ENCODE measurements around the gene CHPF. TPM values are rescaled to one million over a fixed set of nuclear protein-coding genes. Genes with fewer than 3 reads are reported as not detected.

Gene CHPF
- total RNA-seq, 1 experiment from 2014 or later = 17.5 TPM

- no peaks in the 10 kb centered on the region for H3K27me3 ChIP-seq (ENCODE audit: control insufficient read depth, insufficient read depth, low read length)
- H3K4me3 ChIP-seq (ENCODE audit: low read depth in 2 of 2, low read length in 2 of 2) = peak overlapping the region in 1 of 2 experiments; percentile 49; a peak in 3 of 4 replicates
- BruUV-seq (replicated peaks) = no TSS peak
- H3K27ac ChIP-seq (ENCODE audit: low read length) = 0 out of 2 replicates have a peak overlapping the region, but pooled peaks have one; percentile 23
- TF ChIP-seq TCF7L2 (IDR thresholded peaks at IDR 0.05; ENCODE audit: low read depth, low read length) (no peak), SIN3A (IDR thresholded peaks at IDR 0.05; ENCODE audit: borderline replicate concordance, insufficient read depth, low read depth, low read length) (no peak)
- intact Hi-C loops (cut with micrococcal nuclease; ENCODE audit: unreplicated experiment) = no loop called here
- no peaks in the 10 kb centered on the region for H3K9me3 ChIP-seq (ENCODE audit: control insufficient read depth, insufficient read depth, low read depth, low read length)
- H3K4me1 ChIP-seq (ENCODE audit: control insufficient read depth, insufficient read depth, low read length) = peaks cover 16% of the 10 kb centered on the region
- POLR2A ChIA-PET = no interaction called here
- no peak for ATAC-seq
- no peak for DNase-seq (ENCODE audit: low read depth, low spot score)
- H3K36me3 ChIP-seq (ENCODE audit: control insufficient read depth, insufficient read depth, low read length) = no peaks in the 10 kb centered on the region
- CTCF ChIA-PET = interaction anchor here (0.5 kb wide), 1 partner anchor 9 kb away, joined by 6 read pairs; no protein-coding TSS in a partner anchor
- in situ Hi-C loops (cut with HindIII; ENCODE audit: low pct_unique_long_range_greater_than_20kb, low sequenced_read_pairs) = no loop called here
These were observed 26.0 kb upstream of the CHPF start for GRCh38 chr2:219569635-219570034.

GRCh38 chr2:219569041-219569440, 25.4 kb upstream of the CHPF start:
- no peak for DNase-seq (ENCODE audit: low read depth, low spot score)
- BruUV-seq (replicated peaks) = no TSS peak
- POLR2A ChIA-PET = no interaction called here
- no peak for ATAC-seq
- Histone ChIP-seq H3K9me3 (ENCODE audit: control insufficient read depth, insufficient read depth, low read depth, low read length) (no peaks in the 10 kb centered on the region), H3K4me3 (ENCODE audit: low read depth in 2 of 2, low read length in 2 of 2) (no peak overlapping the region), H3K27me3 (ENCODE audit: control insufficient read depth, insufficient read depth, low read length) (no peaks in the 10 kb centered on the region), H3K36me3 (ENCODE audit: control insufficient read depth, insufficient read depth, low read length) (no peaks in the 10 kb centered on the region), H3K27ac (ENCODE audit: low read length) (no peak overlapping the region), H3K4me1 (ENCODE audit: control insufficient read depth, insufficient read depth, low read length) (peaks cover 16% of the 10 kb centered on the region)
- CTCF ChIA-PET = interaction anchor here (0.5 kb wide), 1 partner anchor 9 kb away, joined by 6 read pairs; no protein-coding TSS in a partner anchor
- TF ChIP-seq REST (IDR thresholded peaks at IDR 0.05; ENCODE audit: insufficient read depth in 1 of 2, low read depth in 2 of 2, low read length in 1 of 2) (no peak), POLR2AphosphoS5 (IDR thresholded peaks at IDR 0.05; ENCODE audit: low read depth, low read length) (no peak), TCF7L2 (IDR thresholded peaks at IDR 0.05; ENCODE audit: low read depth, low read length) (no peak), SIN3A (IDR thresholded peaks at IDR 0.05; ENCODE audit: borderline replicate concordance, insufficient read depth, low read depth, low read length) (no peak), CTCF (IDR thresholded peaks at IDR 0.05) (no peak)
- in situ Hi-C loops (cut with HindIII; ENCODE audit: low pct_unique_long_range_greater_than_20kb, low sequenced_read_pairs) = no loop called here
- intact Hi-C loops (cut with micrococcal nuclease; ENCODE audit: unreplicated experiment) = no loop called here

GRCh38 chr2:219567791-219568361, 24.3 kb upstream of the CHPF start:
- Histone ChIP-seq H3K4me1 (ENCODE audit: control insufficient read depth, insufficient read depth, low read length) (peaks cover 16% of the 10 kb centered on the region), H3K9me3 (ENCODE audit: control insufficient read depth, insufficient read depth, low read depth, low read length) (no peaks in the 10 kb centered on the region), H3K27me3 (ENCODE audit: control insufficient read depth, insufficient read depth, low read length) (no peaks in the 10 kb centered on the region), H3K36me3 (ENCODE audit: control insufficient read depth, insufficient read depth, low read length) (no peaks in the 10 kb centered on the region), H3K4me3 (ENCODE audit: low read depth in 2 of 2, low read length in 2 of 2) (no peak overlapping the region), H3K27ac (ENCODE audit: low read length) (no peak overlapping the region)
- TF ChIP-seq REST (IDR thresholded peaks at IDR 0.05; ENCODE audit: insufficient read depth in 1 of 2, low read depth in 2 of 2, low read length in 1 of 2) = no peak
- no TSS peak for BruUV-seq (replicated peaks)
- ChIA-PET POLR2A (no interaction called here), CTCF (no interaction called here)
- ATAC-seq (no peak), DNase-seq (ENCODE audit: low read depth, low spot score) (no peak)
- in situ Hi-C loops (cut with HindIII; ENCODE audit: low pct_unique_long_range_greater_than_20kb, low sequenced_read_pairs) (no loop called here), intact Hi-C loops (cut with micrococcal nuclease; ENCODE audit: unreplicated experiment) (no loop called here)

Measured in Panc1 (cell line).